ENCODE results near the gene CBFA2T3. TPM values are rescaled to one million over a fixed set of nuclear protein-coding genes. Genes with fewer than 3 reads are reported as not detected.

The CBFA2T3 gene
- total RNA-seq, 6 experiments from 2014 or later = not detected

DNA sequence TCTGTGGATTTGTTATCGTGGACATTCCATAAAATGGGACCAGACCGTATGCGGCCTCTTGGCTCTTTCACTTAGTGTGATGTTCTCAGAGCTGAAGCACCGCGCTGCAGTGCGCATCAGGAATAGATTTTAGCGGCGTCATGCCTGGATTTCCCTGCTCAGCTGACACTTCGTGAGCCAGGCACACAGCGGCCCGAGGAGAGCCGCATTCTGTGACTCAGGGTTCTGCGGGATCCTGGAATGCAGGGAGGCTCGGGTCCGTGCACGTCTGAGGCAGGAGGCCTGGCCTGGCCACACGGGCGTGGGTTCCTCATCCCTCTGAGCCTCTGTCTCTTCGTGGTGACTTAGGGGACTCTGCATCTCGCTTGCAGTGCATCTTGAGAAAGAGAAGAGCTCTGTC, 13.4 kb downstream of the CBFA2T3 start:
- Mint-ChIP-seq H3K4me3 (no peak overlapping the region), H3K9me3 (no peaks in the 10 kb centered on the region), H3K27me3 (ENCODE audit: insufficient read depth) (peaks cover 42% of the 10 kb centered on the region), H3K4me1 (ENCODE audit: low read depth) (no peaks in the 10 kb centered on the region), H3K36me3 (ENCODE audit: low read depth) (no peaks in the 10 kb centered on the region), H3K27ac (no peak overlapping the region)
- DNase-seq = no peak
- TF ChIP-seq CTCF (IDR thresholded peaks at IDR 0.05) = no peak

DNA sequence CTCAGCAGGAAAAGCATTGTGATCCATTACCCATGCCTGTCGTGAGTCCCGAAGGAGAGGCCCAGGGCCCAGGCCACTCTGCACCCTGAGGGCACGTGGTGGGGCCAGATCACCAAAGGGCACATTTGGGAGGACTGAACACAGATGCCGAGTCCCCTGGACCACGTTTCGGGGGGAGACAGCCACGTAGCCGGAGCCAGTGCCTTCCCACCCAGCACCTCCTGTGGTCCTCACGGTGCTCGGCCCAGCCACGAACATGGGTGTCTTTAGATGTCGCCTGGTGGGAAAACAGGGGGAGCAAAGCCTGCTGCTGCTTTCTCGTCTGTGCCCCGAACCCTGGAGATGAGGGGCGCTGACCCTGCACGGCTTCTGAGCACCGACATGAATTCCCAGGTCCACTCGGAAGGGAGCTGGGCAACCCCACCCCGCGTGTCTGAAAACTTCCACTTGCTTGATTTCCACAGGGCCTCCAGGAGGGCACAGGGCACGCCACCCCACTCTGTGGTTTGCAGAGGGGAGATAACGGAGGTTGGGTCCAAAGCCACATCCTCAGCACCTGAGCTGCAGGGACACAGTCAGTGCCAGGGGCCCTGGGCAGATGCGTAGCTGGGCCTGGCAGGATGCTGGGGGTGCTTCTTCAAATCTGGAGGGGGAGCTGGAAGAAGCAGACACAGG, 14.4 kb downstream of the CBFA2T3 start:
- no peaks in the 10 kb centered on the region for H3K9me3 Mint-ChIP-seq
- TF ChIP-seq CTCF (IDR thresholded peaks at IDR 0.05) = no peak
- H3K27me3 Mint-ChIP-seq (ENCODE audit: insufficient read depth) = peaks cover 50% of the 10 kb centered on the region
- no peak overlapping the region for H3K4me3 Mint-ChIP-seq
- H3K4me1 Mint-ChIP-seq (ENCODE audit: low read depth) = no peaks in the 10 kb centered on the region
- no peaks in the 10 kb centered on the region for H3K36me3 Mint-ChIP-seq (ENCODE audit: low read depth)
- H3K27ac Mint-ChIP-seq = no peak overlapping the region
- DNase-seq = no peak

GRCh38 chr16:88961011-88961410, 16.0 kb downstream of the CBFA2T3 start:
- H3K9me3 Mint-ChIP-seq = no peaks in the 10 kb centered on the region
- H3K27me3 Mint-ChIP-seq (ENCODE audit: insufficient read depth) = peaks cover 53% of the 10 kb centered on the region
- H3K27ac Mint-ChIP-seq = no peak overlapping the region
- no peak overlapping the region for H3K4me3 Mint-ChIP-seq
- no peak for TF ChIP-seq CTCF (IDR thresholded peaks at IDR 0.05)
- no peak for DNase-seq
- H3K36me3 Mint-ChIP-seq (ENCODE audit: low read depth) = no peaks in the 10 kb centered on the region
- no peaks in the 10 kb centered on the region for H3K4me1 Mint-ChIP-seq (ENCODE audit: low read depth)

DNA sequence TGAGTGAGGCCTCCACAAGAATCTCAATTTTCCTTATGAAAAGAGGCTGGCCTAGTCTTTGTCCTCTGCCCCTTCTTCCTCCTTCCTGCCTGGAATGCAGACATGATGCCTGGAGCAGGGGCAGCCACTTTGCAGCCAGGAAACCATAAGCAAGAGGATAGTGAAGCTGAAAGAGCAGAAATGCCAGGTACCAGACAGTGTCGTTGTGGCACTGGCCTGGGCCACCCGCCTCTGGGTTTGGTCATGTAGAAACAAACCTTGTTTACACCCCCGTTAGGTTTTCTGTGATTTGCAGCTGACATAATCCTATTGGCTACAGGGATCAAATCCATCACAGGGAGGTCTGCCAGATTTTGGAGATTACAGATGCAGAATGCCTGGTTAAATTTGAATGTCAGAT, 16.5 kb downstream of the CBFA2T3 start:
- DNase-seq = no peak
- H3K27ac Mint-ChIP-seq = no peak overlapping the region
- no peaks in the 10 kb centered on the region for H3K4me1 Mint-ChIP-seq (ENCODE audit: low read depth)
- peaks cover 51% of the 10 kb centered on the region for H3K27me3 Mint-ChIP-seq (ENCODE audit: insufficient read depth)
- no peaks in the 10 kb centered on the region for H3K36me3 Mint-ChIP-seq (ENCODE audit: low read depth)
- H3K4me3 Mint-ChIP-seq = no peak overlapping the region
- no peak for TF ChIP-seq CTCF (IDR thresholded peaks at IDR 0.05)
- H3K9me3 Mint-ChIP-seq = no peaks in the 10 kb centered on the region

- H3K27ac Mint-ChIP-seq = no peak overlapping the region
- H3K4me3 Mint-ChIP-seq = no peak overlapping the region
- H3K9me3 Mint-ChIP-seq = no peaks in the 10 kb centered on the region
- peaks cover 47% of the 10 kb centered on the region for H3K27me3 Mint-ChIP-seq (ENCODE audit: insufficient read depth)
- no peaks in the 10 kb centered on the region for H3K36me3 Mint-ChIP-seq (ENCODE audit: low read depth)
- no peaks in the 10 kb centered on the region for H3K4me1 Mint-ChIP-seq (ENCODE audit: low read depth)
- DNase-seq = no peak
- no peak for TF ChIP-seq CTCF (IDR thresholded peaks at IDR 0.05)
Measured at GRCh38 chr16:88959022-88959421, 18.0 kb downstream of the CBFA2T3 start.
